Measurements from ENCODE around the gene SURF6.

SURF6 gene

DNA sequence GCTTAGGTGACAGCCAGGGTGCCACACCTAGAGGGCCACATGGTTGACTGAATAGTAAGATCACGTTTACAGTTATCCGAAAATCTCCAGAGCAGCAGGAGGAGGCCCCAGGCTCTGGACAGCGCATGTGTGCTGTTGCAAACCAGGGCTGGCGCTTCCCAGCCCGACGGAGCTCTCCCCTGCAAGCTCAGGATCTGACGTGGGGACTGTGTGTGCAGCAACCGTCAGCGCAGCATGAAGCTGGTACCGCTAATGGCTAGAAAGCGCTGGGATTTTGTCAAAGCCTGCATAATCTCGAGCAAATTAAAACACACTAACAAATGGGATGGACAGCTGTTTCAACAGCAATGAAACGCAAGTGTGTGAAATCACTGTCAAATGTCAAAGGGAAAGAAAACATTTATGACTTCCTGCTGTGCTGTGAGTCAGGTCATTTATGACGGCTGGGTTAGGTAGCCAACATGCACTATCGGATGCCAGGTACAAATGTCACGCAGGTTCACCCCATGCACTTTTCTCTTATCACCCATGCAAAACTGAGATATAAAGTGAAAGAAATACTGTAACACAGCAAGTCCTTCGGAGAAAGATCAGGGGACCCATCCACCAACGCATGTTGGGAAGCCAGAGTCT, 32.4 kb upstream of the SURF6 start:
- no peak for DNase-seq (ENCODE audit: low read depth, low spot score)

GRCh38 chr9:133367778-133368177, 31.8 kb upstream of the SURF6 start:
- no peak for DNase-seq (ENCODE audit: low read depth, low spot score)

- DNase-seq (ENCODE audit: low read depth, low spot score), result no peak
Measured at GRCh38 chr9:133367221-133367620, 31.2 kb upstream of the SURF6 start.

GRCh38 chr9:133366435-133366834, 30.4 kb upstream of the SURF6 start:
- DNase-seq (ENCODE audit: low read depth, low spot score), result no peak

- no peak for DNase-seq (ENCODE audit: low read depth, low spot score)
Measured at GRCh38 chr9:133362359-133363044, 26.5 kb upstream of the SURF6 start.

DNA sequence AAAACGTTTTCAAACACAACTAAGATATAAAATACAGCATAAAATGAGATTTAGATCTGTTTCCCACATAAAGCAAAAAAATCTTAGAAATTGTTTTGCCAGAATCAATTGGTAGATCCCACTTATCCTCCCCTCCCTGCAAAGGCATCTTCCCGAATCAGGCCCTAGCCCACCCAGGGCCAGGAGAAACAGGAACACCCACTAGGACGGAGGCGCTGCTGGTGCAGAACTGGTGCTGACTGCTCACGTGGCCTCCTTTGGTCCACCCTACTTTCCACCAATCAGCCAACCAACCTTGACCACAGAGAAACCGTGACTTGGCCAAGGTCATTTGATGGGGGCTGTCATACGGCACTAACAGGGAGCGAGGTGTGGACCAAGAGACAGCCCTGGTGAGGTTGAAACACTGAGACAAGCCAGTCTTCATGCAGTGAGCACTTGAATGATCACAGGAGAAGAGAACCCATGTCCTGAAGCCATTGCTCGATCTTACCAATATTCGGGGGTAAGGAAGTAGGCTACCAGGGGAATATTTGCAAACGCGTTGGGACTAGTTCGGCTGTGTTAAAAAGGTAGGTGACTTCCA, 25.6 kb upstream of the SURF6 start:
- DNase-seq (ENCODE audit: low read depth, low spot score), result no peak

- DNase-seq (ENCODE audit: low read depth, low spot score), result no peak
Measured at GRCh38 chr9:133360400-133361393, 24.7 kb upstream of the SURF6 start.

DNA sequence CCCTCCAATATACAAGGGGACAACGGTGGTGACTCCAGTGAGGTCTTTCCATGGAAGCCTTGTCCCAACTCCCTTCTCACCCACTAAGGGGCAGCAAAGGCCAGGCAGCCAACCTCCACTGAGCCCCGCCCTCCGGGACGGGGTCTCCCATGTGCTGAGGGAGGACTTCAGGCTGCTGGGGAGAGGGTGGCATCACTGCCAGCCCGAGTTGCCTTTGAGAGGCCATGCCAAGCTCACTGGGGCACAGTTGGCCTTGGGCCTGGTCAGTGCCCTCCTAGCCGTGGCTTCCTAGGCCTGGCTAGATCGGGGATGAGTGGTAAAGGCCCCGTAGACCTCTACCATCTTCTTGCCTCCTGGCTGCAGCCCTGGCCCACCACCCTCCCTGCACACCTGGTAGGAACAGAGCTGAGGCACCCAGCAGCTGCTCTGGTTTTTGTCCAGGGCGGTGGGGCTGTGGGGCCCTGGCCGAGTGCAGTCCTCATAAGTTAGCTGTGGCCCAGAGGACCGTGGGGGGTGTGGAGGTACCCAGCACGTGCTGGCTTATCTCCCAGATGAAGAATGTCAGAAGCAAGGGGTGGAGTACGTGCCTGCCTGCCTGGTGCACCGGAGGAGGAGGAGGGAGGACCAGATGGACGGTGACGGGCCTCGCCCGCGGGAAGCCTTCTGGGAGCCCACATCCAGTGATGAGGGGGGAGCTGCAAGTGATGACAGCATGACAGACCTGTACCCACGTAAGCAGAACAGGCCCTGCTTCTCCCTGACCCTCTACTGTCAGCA, 23.6 kb upstream of the SURF6 start:
- no peak for DNase-seq (ENCODE audit: low read depth, low spot score)

- no peak for DNase-seq (ENCODE audit: low read depth, low spot score)
Measured at GRCh38 chr9:133357656-133358055, 21.7 kb upstream of the SURF6 start.

- DNase-seq (ENCODE audit: low read depth, low spot score), result peak; percentile 93
Measured at GRCh38 chr9:133356391-133357091, 20.6 kb upstream of the SURF6 start, which contains the start of the genes SURF1 and SURF2. Gene SURF1 (minus strand): TSS chr9:133356487. CDS start chr9:133356453, 34 bp downstream. Gene SURF2 (plus strand): TSS chr9:133356550. CDS start chr9:133356593, 43 bp downstream.

- peak; percentile 39 for DNase-seq (ENCODE audit: low read depth, low spot score)
Measured at GRCh38 chr9:133355881-133356357, 19.9 kb upstream of the SURF6 start.

DNA sequence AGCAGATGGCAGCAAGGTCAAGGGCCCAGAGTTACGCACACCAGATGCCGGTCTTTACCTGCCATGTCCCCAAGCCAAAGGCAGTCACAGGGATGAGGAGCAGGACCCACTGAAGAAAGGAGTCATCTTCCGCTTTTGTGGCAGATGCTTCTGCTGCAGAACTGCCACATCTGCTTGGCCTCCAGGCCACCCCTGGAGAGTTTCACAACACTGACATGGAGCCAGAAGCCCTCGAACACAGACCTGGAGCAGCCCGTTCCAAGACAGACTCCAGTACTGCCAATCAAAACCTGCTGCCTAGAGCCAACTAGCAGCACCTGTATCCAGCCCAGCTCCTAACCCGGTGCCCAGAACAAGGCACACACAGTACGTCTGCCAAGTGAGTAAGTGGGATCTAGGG, 18.8 kb upstream of the SURF6 start:
- DNase-seq (ENCODE audit: low read depth, low spot score), result no peak

GRCh38 chr9:133353548-133353947, 17.6 kb upstream of the SURF6 start:
- no peak for DNase-seq (ENCODE audit: low read depth, low spot score)

DNA sequence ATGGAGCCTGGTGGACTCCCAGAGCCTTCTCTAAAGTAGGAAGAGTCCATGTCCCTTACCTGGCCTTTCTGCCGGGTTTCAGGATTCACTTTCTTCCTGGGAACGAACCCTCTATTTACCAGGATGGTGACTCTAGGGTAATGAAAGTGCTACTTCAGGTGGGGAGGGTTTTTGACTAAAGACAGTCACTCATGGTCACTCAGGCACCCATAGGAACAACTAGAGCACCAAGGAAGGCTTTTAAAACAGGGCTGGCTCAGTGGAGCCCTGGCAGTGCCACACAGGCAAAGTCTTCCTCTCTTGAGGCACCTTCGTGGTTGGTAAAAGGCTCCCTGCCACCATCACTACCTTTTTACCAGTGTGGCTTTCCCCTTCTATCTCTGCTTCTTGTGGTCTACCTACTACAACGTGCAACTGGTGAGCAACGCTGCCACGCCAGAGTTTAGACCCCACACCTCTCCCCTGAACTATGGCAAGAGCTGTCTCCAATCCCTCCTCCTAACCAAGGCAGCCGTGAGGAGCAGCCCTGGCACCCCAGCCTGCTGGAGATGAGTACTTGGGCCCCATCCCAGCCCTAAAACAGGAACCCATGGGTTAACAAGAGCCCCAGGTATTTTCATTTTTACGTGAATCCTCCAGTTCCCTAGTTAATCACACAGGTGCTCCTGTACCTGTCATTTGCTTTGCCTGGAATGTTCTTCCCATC, 16.8 kb upstream of the SURF6 start:
- no peak for DNase-seq (ENCODE audit: low read depth, low spot score)

GRCh38 chr9:133351908-133352634, 16.1 kb upstream of the SURF6 start:
- DNase-seq (ENCODE audit: low read depth, low spot score), result peak; percentile 57

- DNase-seq (ENCODE audit: low read depth, low spot score), result no peak
Measured at GRCh38 chr9:133351526-133351907, 15.5 kb upstream of the SURF6 start.

GRCh38 chr9:133349965-133350616, 14.1 kb upstream of the SURF6 start:
- no peak for DNase-seq (ENCODE audit: low read depth, low spot score)

Measured in astrocyte of the hippocampus (primary cell).